Measurements from ENCODE around the gene PNMA6E. TPM values are rescaled to one million over a fixed set of nuclear protein-coding genes. Genes with fewer than 3 reads are reported as not detected.

Gene PNMA6E
- polyA plus RNA-seq (2011; rRNA removed) (not detected in 2 replicates), polyA plus RNA-seq (2017; fragmentation: RNase III; extraction: RNeasy Plus Mini Kit Qiagen cat#74134 plus additional on column Dnase treatment) (not detected in 3 replicates), polyA minus RNA-seq (2011; rRNA and poly(A)+ RNA removed) (not detected in 2 replicates)
- 0.01 and 0.03 TPM in 2 replicates for polyA plus RNA-seq (2012; cell fraction: cytosol; rRNA removed)
- polyA plus RNA-seq (2012; cell fraction: nucleus; rRNA removed) = 0.02 TPM in 1 of 2 replicates, not detected in the other

DNA sequence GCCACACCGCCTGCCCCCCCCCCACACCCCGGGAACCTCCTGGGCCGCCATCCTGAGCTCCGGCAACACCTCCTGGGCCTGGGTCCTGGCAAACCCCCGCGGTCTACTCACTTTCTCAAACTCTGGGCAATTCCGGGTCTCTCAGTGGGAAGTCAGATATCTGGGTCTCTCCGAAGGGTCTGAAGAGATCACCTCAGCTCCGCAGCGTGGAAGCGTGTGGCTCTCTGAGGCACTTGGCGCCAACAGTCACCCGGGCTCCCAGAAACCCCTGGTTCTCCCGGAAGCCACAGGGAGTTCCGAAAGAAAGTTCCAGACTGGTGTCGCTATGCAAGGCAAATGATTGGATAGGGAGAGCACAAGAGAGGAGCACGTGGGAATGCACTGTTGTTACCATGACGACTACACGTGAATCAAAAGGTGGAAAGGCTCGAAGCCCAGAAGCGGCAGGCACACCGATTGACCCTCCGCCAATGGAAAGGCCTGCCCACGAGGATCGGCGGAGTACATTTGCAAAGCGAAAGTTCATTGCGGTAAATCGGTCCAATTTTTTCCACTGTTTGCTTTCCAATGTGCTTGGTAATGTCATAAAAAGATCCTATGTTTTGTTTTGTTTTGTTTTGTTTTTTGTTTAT lies at the start of gene PNMA6E:
PNMA6E (minus strand) TSS at position 218 of the 632 bp plus-strand sequence. CDS start 2,501 bp downstream, outside the sequence.
- no peak within 1 kb of the TSS for H3K27ac ChIP-seq
- FAIRE-seq = no peak
- no peak for ATAC-seq
- no peak within 1 kb of the TSS for H3K4me3 ChIP-seq
- ChIA-PET CTCF (no interaction called here), POLR2A (no interaction called here)
- H3K4me2 ChIP-seq = peak within 1 kb of the TSS; percentile 45; the same call in 2 of the 3 replicates
- H3K9me3 ChIP-seq = no peaks in the 10 kb centered on the region
- peak in 1 of 2 experiments; percentile 4 for DNase-seq (ENCODE audit: low read depth in 1 of 2, low spot score in 1 of 2)
- 81% methylated on average over 18 of the region's 29 CpGs for WGBS (ENCODE audit: missing lambda C conversion rate)
- TF ChIP-seq FOSL2 (IDR thresholded peaks at IDR 0.05) = no peak
- TF ChIP-seq FOSL2 (CRISPR knock-in tag; IDR thresholded peaks at IDR 0.05) = no peak
- TF ChIP-seq SREBF2 (IDR thresholded peaks at IDR 0.05) = no peak
- no peaks in the 10 kb centered on the region for H3K4me1 ChIP-seq

- 89% methylated on average over 8 of the region's 8 CpGs for WGBS (ENCODE audit: missing lambda C conversion rate)
- FAIRE-seq = no peak
- H3K27ac ChIP-seq = no peak overlapping the region
- no peaks in the 10 kb centered on the region for H3K9me3 ChIP-seq
- TF ChIP-seq ZSCAN20 (CRISPR knock-in tag; IDR thresholded peaks at IDR 0.05) = no peak
- TF ChIP-seq, protein P1, sequence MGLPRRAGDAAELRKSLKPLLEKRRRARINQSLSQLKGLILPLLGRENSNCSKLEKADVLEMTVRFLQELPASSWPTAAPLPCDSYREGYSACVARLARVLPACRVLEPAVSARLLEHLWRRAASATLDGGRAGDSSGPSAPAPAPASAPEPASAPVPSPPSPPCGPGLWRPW (IDR thresholded peaks at IDR 0.05) = no peak
- no peak for TF ChIP-seq CBX8 (IDR thresholded peaks at IDR 0.05)
- no peak for TF ChIP-seq NPAS2 (CRISPR knock-in tag; IDR thresholded peaks at IDR 0.05; ENCODE audit: borderline replicate concordance)
- TF ChIP-seq EP300 (IDR thresholded peaks at IDR 0.05) = no peak
- no peak for TF ChIP-seq MAZ (IDR thresholded peaks at IDR 0.05; ENCODE audit: borderline replicate concordance, low read depth, low read length)
- H3K4me1 ChIP-seq = no peaks in the 10 kb centered on the region
- DNase-seq (ENCODE audit: low read depth in 1 of 2, low spot score in 1 of 2) = no peak
- no peak for ATAC-seq
- ChIA-PET CTCF (no interaction called here), POLR2A (no interaction called here)
- no peak overlapping the region for H3K4me3 ChIP-seq
- no peak overlapping the region for H3K4me2 ChIP-seq
Measured at GRCh38 chrX:153450949-153451277, 49.8 kb upstream of the PNMA6E start.

DNA sequence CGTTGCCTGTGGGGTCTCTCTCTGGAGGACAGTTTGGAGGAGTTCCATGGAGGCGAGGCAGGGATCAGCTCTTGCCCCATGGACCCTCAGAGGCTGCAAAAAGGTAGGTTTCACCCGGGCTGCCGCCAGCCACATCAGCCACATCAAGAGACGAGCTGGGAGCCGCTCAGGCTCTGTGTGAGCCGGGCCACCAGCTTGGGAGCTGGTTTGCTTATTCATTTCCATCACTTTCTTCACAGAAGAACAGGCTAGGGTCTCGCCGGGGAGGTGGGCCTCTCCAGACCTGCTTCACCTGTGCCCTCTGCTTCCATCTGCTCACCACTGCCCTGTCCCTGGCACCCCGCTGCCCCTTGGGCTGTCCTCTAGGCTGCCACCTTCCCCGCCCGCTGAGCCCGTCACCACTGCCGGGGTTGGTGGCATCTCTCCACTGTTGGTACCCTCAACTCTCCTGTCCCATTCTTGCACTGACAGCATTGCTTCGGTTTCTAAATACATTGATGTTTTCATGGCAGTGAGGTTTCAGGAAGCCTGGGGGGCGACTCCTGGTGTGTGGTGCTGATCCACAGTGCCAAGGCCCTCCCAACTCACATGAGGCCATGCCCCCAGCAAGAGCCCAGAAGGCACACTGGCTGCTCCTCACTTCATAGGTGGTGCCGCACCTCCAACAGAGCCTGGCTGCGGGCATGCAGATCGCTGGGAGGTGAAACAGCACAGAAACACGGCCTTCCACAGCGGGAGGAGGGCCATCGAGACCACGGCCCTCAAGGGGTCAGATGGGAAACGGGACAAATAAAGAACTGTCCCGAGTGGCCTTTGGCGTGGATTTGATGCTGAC lies 49.2 kb upstream of the PNMA6E start:
- H3K4me3 ChIP-seq = no peak overlapping the region
- TF ChIP-seq JUN (IDR thresholded peaks at IDR 0.05) (no peak), HMGXB4 (CRISPR knock-in tag; IDR thresholded peaks at IDR 0.05; ENCODE audit: borderline replicate concordance) (no peak), TP53 (CRISPR knock-in tag; IDR thresholded peaks at IDR 0.05) (no peak), RFX5 (IDR thresholded peaks at IDR 0.05) (no peak), CHD2 (IDR thresholded peaks at IDR 0.05; ENCODE audit: low read length, partially characterized antibody) (no peak), MAFK (IDR thresholded peaks at IDR 0.05; ENCODE audit: partially characterized antibody) (no peak), ZC3H11A (IDR thresholded peaks at IDR 0.05) (no peak), NPAS2 (CRISPR knock-in tag; IDR thresholded peaks at IDR 0.05; ENCODE audit: borderline replicate concordance) (no peak), HDAC2 (IDR thresholded peaks at IDR 0.05) (no peak), NR3C1 (IDR thresholded peaks at IDR 0.05) (no peak), CBX8 (IDR thresholded peaks at IDR 0.05) (no peak)
- H3K27ac ChIP-seq = no peak overlapping the region
- ATAC-seq (no peak), FAIRE-seq (no peak), DNase-seq (ENCODE audit: low read depth in 1 of 2, low spot score in 1 of 2) (no peak)
- H3K4me2 ChIP-seq = no peak overlapping the region
- 100% methylated on average over 9 of the region's 26 CpGs for WGBS (ENCODE audit: missing lambda C conversion rate)
- no peaks in the 10 kb centered on the region for H3K9me3 ChIP-seq
- CTCF ChIA-PET = interaction anchor here (1.2 kb wide), 1 partner anchor 19 kb away, joined by 3 read pairs; no protein-coding TSS in a partner anchor
- POLR2A ChIA-PET = no interaction called here
- no peaks in the 10 kb centered on the region for H3K4me1 ChIP-seq
